ENCODE data around the gene GLIS1. TPM values are rescaled to one million over a fixed set of nuclear protein-coding genes. Genes with fewer than 3 reads are reported as not detected.

The GLIS1 gene
- total and polyA plus RNA-seq, 2 donors (not counting 3 experiments of a cell fraction or from before 2014, with no cell fraction given): not detected

- Histone ChIP-seq H3K36me3 (ENCODE audit: control insufficient read depth in 2 of 2, extremely low read depth in 1 of 2, insufficient read depth in 2 of 2, low read length in 2 of 2) (no peaks in the 10 kb centered on the region), H3K27me3 (ENCODE audit: control insufficient read depth in 2 of 2, insufficient read depth in 2 of 2, low read length in 2 of 2) (peaks cover 0 to 1% of the 10 kb centered on the region in 2 experiments), H3K9ac (replicated peaks; ENCODE audit: extremely low read depth, insufficient read depth, low read length) (no peak overlapping the region), H3K27ac (ENCODE audit: insufficient read depth, low read depth, low read length) (no peak overlapping the region), H3K79me2 (ENCODE audit: control insufficient read depth, insufficient read depth, low read length) (no peaks in the 10 kb centered on the region), H3K4me3 (replicated peaks in 1 of 3; ENCODE audit: insufficient read depth in 1 of 3, low read depth in 1 of 3, low read length in 3 of 3) (no peak overlapping the region), H3K9me1 (replicated peaks; ENCODE audit: control insufficient read depth, extremely low read depth, insufficient read depth, low read length) (no peaks in the 10 kb centered on the region), H3K4me2 (ENCODE audit: insufficient read depth, low read length) (no peak overlapping the region), H4K20me1 (replicated peaks; ENCODE audit: control insufficient read depth, extremely low read depth, insufficient read depth, low read length) (no peaks in the 10 kb centered on the region), H3K4me1 (ENCODE audit: control insufficient read depth, extremely low read depth, insufficient read depth, low read length) (no peaks in the 10 kb centered on the region), H3K9me3 (replicated peaks; ENCODE audit: control insufficient read depth, insufficient read depth, low read length) (no peaks in the 10 kb centered on the region), H2AFZ (ENCODE audit: low read depth, low read length) (no peak overlapping the region)
- no peak for TF ChIP-seq MYC (IDR thresholded peaks at IDR 0.05; ENCODE audit: low read depth, low read length)
- no peak for TF ChIP-seq POLR2A (IDR thresholded peaks at IDR 0.05; ENCODE audit: low read depth, low read length)
- TF ChIP-seq POLR2AphosphoS5 (IDR thresholded peaks at IDR 0.05; ENCODE audit: insufficient read depth, low read depth, low read length): no peak
- TF ChIP-seq GATA2 (IDR thresholded peaks at IDR 0.05; ENCODE audit: insufficient read depth, insufficient read length, low read depth, low read length): no peak
- no peak for TF ChIP-seq JUN (IDR thresholded peaks at IDR 0.05; ENCODE audit: borderline replicate concordance, insufficient read depth, insufficient read length, low read depth)
- no peak for TF ChIP-seq MAX (IDR thresholded peaks at IDR 0.05; ENCODE audit: insufficient read depth, insufficient read length)
- TF ChIP-seq CTCF (IDR thresholded peaks at IDR 0.05; ENCODE audit: extremely low read depth in 1 of 2, insufficient read depth in 1 of 2, low read depth in 1 of 2, low read length in 2 of 2): no peak
- TF ChIP-seq FOS (IDR thresholded peaks at IDR 0.05; ENCODE audit: borderline replicate concordance, insufficient read depth, low read length): no peak
- no peak for TF ChIP-seq EZH2 (IDR thresholded peaks at IDR 0.05; ENCODE audit: borderline replicate concordance, low read depth, low read length, severe bottlenecking)
- no TSS peak for BruUV-seq (replicated peaks)
- ChIA-PET POLR2A (no interaction called here), CTCF (no interaction called here)
- intact Hi-C loops (cut with micrococcal nuclease) (no loop called here), dilution Hi-C loops (cut with MboI; ENCODE audit: extremely low pct_ligation_motif_present, low sequenced_read_pairs) (no loop called here)
- DNase-seq (ENCODE audit: low read depth, low spot score): no peak
- no peak for FAIRE-seq
Observed at GRCh38 chr1:53608676-53609075, 130.3 kb downstream of the GLIS1 start.
